ENCODE measurements around the gene TTC29.
A peak's percentile ranks its signal among the peaks of the same experiment; 100 is the strongest.

TTC29 gene

GRCh38 chr4:146945556-146946374, at the start of gene TTC29:
Gene TTC29 (minus strand): TSS chr4:146945864. CDS start chr4:146939895, 5,969 bp downstream.
- no peak for TF ChIP-seq CTCF (IDR thresholded peaks at IDR 0.05)
- Histone ChIP-seq H3K27ac (no peak within 1 kb of the TSS), H3K4me3 (peak within 1 kb of the TSS; percentile 70)
- DNase-seq (ENCODE audit: low spot score) = peak; percentile 91

GRCh38 chr4:146981651-146982050, 36.0 kb upstream of the TTC29 start:
- TF ChIP-seq CTCF (IDR thresholded peaks at IDR 0.05) = no peak
- no peak overlapping the region for H3K27ac ChIP-seq
- H3K4me3 ChIP-seq = no peak overlapping the region
- no peak for DNase-seq (ENCODE audit: low spot score)

GRCh38 chr4:146978641-146979040, 33.0 kb upstream of the TTC29 start:
- no peak overlapping the region for H3K4me3 ChIP-seq
- DNase-seq (ENCODE audit: low spot score) = no peak

GRCh38 chr4:146976145-146976544, 30.5 kb upstream of the TTC29 start:
- DNase-seq (ENCODE audit: low spot score) = no peak
- Histone ChIP-seq H3K27ac (no peak overlapping the region), H3K4me3 (no peak overlapping the region)
- TF ChIP-seq CTCF (IDR thresholded peaks at IDR 0.05) = no peak

More at GRCh38 chr4:146978641-146979040, 33.0 kb upstream of the TTC29 start:
- H3K27ac ChIP-seq = no peak overlapping the region
- no peak for TF ChIP-seq CTCF (IDR thresholded peaks at IDR 0.05)

GRCh38 chr4:146975527-146975926, 29.9 kb upstream of the TTC29 start:
- no peak for DNase-seq (ENCODE audit: low spot score)
- H3K4me3 ChIP-seq = no peak overlapping the region
- no peak for TF ChIP-seq CTCF (IDR thresholded peaks at IDR 0.05)
- no peak overlapping the region for H3K27ac ChIP-seq

- DNase-seq (ENCODE audit: low spot score) = no peak
- no peak overlapping the region for H3K4me3 ChIP-seq
- H3K27ac ChIP-seq = no peak overlapping the region
- TF ChIP-seq CTCF (IDR thresholded peaks at IDR 0.05) = no peak
These were observed 29.4 kb upstream of the TTC29 start for GRCh38 chr4:146975036-146975435.

GRCh38 chr4:146972036-146972435, 26.4 kb upstream of the TTC29 start:
- no peak overlapping the region for H3K27ac ChIP-seq
- no peak overlapping the region for H3K4me3 ChIP-seq
- TF ChIP-seq CTCF (IDR thresholded peaks at IDR 0.05) = no peak
- DNase-seq (ENCODE audit: low spot score) = no peak
